ENCODE data around the gene C2CD4C.

Gene C2CD4C

DNA sequence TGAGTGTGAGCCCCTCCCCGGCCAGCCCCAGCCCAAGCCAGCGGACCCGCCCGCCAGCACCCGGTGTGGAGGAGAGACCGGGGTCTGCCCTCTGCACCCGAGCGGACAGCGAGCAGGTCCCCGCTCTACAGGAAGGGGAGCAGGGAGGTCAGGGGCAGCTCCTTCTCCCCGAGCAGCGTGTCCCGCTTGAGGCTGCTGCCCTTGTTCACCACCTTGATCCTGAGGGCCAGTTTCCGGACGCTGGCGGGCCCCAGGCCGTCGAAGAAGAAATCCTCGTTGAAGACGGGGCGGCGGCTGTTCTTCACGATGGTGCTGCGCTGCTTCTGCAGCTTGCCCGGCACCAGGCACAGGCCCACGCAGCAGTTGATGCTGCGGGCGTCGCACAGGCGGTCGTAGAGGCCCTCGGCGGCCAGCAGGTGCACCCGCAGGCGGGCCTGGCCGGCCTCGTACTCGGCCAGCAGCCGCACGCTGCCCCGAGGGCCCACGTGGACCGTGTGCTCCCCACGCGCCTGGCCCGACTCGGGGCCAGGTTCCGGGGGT, 1.9 kb downstream of the C2CD4C start:
- TF ChIP-seq TAF1 (IDR thresholded peaks at IDR 0.05; ENCODE audit: borderline replicate concordance, insufficient read depth, low read length) (no peak), FOXP2 (optimal IDR thresholded peaks at IDR 0.05; ENCODE audit: borderline replicate concordance, extremely low read depth, extremely low read length, insufficient read depth) (no peak), SIN3A (IDR thresholded peaks at IDR 0.05; ENCODE audit: borderline replicate concordance, insufficient read depth, low read length) (no peak), POLR2AphosphoS5 (IDR thresholded peaks at IDR 0.05; ENCODE audit: low read depth, low read length) (no peak)
- TF ChIP-seq, protein P1, sequence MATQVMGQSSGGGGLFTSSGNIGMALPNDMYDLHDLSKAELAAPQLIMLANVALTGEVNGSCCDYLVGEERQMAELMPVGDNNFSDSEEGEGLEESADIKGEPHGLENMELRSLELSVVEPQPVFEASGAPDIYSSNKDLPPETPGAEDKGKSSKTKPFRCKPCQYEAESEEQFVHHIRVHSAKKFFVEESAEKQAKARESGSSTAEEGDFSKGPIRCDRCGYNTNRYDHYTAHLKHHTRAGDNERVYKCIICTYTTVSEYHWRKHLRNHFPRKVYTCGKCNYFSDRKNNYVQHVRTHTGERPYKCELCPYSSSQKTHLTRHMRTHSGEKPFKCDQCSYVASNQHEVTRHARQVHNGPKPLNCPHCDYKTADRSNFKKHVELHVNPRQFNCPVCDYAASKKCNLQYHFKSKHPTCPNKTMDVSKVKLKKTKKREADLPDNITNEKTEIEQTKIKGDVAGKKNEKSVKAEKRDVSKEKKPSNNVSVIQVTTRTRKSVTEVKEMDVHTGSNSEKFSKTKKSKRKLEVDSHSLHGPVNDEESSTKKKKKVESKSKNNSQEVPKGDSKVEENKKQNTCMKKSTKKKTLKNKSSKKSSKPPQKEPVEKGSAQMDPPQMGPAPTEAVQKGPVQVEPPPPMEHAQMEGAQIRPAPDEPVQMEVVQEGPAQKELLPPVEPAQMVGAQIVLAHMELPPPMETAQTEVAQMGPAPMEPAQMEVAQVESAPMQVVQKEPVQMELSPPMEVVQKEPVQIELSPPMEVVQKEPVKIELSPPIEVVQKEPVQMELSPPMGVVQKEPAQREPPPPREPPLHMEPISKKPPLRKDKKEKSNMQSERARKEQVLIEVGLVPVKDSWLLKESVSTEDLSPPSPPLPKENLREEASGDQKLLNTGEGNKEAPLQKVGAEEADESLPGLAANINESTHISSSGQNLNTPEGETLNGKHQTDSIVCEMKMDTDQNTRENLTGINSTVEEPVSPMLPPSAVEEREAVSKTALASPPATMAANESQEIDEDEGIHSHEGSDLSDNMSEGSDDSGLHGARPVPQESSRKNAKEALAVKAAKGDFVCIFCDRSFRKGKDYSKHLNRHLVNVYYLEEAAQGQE (IDR thresholded peaks at IDR 0.05; ENCODE audit: insufficient read depth in 1 of 2, low read depth in 2 of 2, low read length in 2 of 2) = no peak

DNA sequence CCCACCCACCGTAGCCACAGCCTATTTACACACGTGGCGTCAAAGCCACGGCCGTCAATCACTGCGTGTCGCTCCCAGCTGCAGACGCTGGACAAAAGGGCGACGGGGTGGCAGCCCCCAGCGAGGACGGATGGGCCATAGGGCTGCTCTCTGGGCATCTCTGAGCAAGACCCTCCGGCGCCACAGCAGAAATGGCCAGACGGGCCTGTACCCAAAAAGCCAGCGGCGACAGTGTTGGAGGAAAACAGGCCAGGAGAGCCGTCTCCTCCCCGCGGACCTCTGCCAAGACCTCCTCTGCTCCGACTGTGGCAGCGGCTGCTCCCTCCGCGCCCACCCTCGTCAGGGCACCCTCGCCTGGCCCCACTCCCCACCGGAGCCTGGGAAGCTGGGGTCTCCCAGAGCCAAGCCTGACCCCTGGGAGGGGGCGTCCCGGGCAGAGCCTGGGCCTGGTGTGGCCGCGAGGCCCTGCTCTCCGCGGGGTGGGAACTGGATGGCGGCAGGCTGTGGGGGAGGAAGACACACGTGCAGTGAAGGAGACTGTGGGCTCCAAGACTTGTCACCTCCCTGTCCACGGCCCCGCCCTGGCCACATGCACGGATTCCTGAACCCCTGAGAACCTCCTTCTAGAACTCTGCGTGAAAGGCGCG, 2.7 kb downstream of the C2CD4C start:
- TF ChIP-seq FOXP2 (optimal IDR thresholded peaks at IDR 0.05; ENCODE audit: borderline replicate concordance, extremely low read depth, extremely low read length, insufficient read depth) (peak; percentile 41), TAF1 (IDR thresholded peaks at IDR 0.05; ENCODE audit: borderline replicate concordance, insufficient read depth, low read length) (no peak)

DNA sequence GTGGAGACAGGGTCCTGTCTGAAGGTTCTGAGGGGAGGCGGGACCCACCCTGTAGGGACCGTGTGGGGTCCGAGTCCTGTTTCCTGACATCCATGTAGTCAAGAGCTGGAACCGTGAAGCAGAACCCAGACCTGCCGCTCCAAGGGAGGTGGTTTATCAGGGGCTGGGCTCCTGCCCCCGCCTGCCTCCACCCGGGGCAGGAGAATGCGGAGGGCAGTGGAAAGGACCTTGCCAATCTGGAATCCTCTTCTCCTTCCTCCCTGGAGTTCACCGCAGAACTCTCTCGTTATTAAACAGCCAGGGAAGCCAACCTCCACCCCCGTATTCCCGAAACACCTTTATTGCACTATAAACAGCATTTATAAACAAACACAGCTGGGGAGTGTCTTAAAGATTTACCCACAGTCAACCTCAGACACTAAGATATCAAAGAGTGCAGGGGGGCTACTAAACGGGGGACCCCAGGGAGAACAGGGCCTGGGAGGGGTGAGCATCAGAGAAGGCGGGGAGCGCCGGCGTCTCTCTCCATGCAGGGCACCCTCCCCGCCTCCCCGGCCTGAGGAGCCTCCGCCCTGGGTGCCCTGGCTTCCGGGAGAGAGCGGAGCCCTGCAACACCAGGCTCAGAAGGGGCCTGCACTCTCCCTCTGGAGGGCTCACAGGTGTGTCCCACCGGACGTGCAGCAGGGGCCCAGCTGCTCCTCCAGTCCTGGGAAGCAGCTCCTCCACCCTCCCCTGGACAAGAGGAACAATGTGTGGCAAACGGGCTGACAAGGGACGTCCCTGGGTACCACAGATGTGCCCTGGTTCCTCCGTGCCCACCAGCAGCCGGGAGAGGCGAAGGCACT, 3.6 kb downstream of the C2CD4C start:
- TF ChIP-seq FOXP2 (optimal IDR thresholded peaks at IDR 0.05; ENCODE audit: borderline replicate concordance, extremely low read depth, extremely low read length, insufficient read depth) (no peak), TAF1 (IDR thresholded peaks at IDR 0.05; ENCODE audit: borderline replicate concordance, insufficient read depth, low read length) (no peak), SIN3A (IDR thresholded peaks at IDR 0.05; ENCODE audit: borderline replicate concordance, insufficient read depth, low read length) (no peak), POLR2AphosphoS5 (IDR thresholded peaks at IDR 0.05; ENCODE audit: low read depth, low read length) (no peak)
- TF ChIP-seq, protein P1 (IDR thresholded peaks at IDR 0.05; ENCODE audit: insufficient read depth in 1 of 2, low read depth in 2 of 2, low read length in 2 of 2) = no peak

DNA sequence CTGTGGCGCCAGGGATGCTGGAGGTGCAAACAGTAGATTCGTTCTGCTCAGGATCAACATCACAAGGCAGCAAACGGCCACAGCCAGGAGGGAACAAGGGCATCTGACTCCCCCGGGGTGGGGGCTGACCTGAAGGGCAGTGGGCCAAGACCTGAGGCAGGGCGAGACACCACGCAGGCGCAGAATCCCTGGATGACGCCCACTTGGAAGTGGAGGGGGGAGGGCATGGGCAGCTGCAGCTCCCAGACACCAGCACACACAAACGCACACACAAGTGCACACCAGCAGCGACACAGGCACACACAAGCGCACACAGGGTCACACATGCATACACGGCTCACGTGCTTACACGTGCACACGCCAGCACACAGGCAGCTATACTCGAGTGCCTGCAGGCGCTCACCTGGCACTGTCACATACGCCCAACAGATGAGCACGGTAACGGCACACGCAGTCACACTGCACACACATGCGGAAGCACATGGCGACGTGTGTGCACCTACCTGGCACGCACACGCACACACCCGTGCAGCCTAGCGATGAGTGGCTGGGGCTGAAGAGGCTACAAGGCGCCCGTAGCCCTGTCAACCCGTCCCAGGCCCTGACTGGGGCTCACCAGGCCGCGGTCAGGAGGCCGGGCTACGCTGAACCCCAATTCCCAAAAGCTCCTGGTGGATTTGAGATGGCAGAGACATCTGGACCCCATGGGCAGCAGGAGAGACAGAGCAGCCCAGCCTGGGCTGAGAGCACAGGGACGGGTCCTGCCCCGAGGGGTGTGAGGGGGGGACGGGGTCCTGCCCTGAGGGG, 5.5 kb downstream of the C2CD4C start:
- TF ChIP-seq, protein P1 (IDR thresholded peaks at IDR 0.05; ENCODE audit: insufficient read depth in 1 of 2, low read depth in 2 of 2, low read length in 2 of 2) = no peak
- TF ChIP-seq POLR2AphosphoS5 (IDR thresholded peaks at IDR 0.05; ENCODE audit: low read depth, low read length) (no peak), SIN3A (IDR thresholded peaks at IDR 0.05; ENCODE audit: borderline replicate concordance, insufficient read depth, low read length) (no peak), FOXP2 (optimal IDR thresholded peaks at IDR 0.05; ENCODE audit: borderline replicate concordance, extremely low read depth, extremely low read length, insufficient read depth) (no peak), TAF1 (IDR thresholded peaks at IDR 0.05; ENCODE audit: borderline replicate concordance, insufficient read depth, low read length) (no peak)

DNA sequence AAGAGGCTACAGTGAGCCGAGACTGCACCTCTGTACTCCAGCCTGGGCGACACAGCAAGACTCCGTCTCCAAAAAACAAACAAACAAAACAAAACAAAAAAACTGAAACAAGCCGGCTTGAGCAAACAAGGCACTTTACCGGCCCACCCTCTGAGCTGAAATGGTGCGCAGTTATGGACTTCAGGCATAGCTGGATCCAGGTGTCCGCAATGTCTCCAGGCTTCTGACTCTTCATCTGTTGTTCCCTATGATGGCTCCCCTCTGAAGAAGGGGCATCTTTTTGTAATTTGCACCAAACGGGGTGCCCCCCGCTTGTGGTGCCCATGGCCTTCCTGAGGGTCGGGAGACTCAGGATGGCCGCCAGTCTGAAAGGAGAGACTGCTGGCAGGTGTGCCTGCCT, 6.2 kb downstream of the C2CD4C start:
- TF ChIP-seq TAF1 (IDR thresholded peaks at IDR 0.05; ENCODE audit: borderline replicate concordance, insufficient read depth, low read length) (no peak), POLR2AphosphoS5 (IDR thresholded peaks at IDR 0.05; ENCODE audit: low read depth, low read length) (no peak), SIN3A (IDR thresholded peaks at IDR 0.05; ENCODE audit: borderline replicate concordance, insufficient read depth, low read length) (no peak), FOXP2 (optimal IDR thresholded peaks at IDR 0.05; ENCODE audit: borderline replicate concordance, extremely low read depth, extremely low read length, insufficient read depth) (no peak)
- TF ChIP-seq, protein P1 (IDR thresholded peaks at IDR 0.05; ENCODE audit: insufficient read depth in 1 of 2, low read depth in 2 of 2, low read length in 2 of 2) = no peak
